HG03064 (cell line): ENCODE measurements around the gene ADAM23.
A peak's percentile ranks its signal among the peaks of the same experiment; 100 is the strongest.
"Not testable (repeated sequence)": the region's sequence is repeated elsewhere in the genome, so short reads cannot be mapped to it uniquely, and the experiment has no call there.

Experiments
- ATAC-seq: cut with Tn5 transposase; IDR thresholded peaks from one replicate; pipeline ENCODE4 v1.9.1; 2021; ENCODE audit warnings: low read depth; ENCODE audit not compliant: unreplicated experiment

Gene ADAM23, protein sequence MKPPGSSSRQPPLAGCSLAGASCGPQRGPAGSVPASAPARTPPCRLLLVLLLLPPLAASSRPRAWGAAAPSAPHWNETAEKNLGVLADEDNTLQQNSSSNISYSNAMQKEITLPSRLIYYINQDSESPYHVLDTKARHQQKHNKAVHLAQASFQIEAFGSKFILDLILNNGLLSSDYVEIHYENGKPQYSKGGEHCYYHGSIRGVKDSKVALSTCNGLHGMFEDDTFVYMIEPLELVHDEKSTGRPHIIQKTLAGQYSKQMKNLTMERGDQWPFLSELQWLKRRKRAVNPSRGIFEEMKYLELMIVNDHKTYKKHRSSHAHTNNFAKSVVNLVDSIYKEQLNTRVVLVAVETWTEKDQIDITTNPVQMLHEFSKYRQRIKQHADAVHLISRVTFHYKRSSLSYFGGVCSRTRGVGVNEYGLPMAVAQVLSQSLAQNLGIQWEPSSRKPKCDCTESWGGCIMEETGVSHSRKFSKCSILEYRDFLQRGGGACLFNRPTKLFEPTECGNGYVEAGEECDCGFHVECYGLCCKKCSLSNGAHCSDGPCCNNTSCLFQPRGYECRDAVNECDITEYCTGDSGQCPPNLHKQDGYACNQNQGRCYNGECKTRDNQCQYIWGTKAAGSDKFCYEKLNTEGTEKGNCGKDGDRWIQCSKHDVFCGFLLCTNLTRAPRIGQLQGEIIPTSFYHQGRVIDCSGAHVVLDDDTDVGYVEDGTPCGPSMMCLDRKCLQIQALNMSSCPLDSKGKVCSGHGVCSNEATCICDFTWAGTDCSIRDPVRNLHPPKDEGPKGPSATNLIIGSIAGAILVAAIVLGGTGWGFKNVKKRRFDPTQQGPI

GRCh38 chr2:206442833-206443734, at the start of gene ADAM23:
TSS of gene ADAM23 (plus strand) at chr2:206443532. CDS start at chr2:206443867, 335 bp downstream.
- no peak for ATAC-seq

DNA sequence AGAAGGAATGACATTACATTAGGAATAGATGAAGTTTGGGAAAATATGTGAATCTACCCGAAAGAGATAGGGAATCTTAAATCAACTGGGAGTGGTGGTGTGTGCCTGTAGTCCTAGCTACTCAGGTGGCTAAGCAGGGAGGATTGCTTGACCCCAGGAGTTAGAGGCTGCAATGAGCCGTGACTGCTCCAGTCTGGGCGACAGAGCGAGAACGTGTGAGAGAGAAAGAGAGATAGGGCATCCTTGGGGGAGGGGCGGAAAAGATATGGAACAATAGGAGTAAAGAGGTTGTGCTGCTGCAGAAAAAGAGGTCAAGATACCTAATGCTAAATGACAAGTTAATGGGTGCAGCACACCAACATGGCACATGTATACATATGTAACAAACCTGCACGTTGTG, 47.1 kb upstream of the ADAM23 start:
- ATAC-seq: no peak

DNA sequence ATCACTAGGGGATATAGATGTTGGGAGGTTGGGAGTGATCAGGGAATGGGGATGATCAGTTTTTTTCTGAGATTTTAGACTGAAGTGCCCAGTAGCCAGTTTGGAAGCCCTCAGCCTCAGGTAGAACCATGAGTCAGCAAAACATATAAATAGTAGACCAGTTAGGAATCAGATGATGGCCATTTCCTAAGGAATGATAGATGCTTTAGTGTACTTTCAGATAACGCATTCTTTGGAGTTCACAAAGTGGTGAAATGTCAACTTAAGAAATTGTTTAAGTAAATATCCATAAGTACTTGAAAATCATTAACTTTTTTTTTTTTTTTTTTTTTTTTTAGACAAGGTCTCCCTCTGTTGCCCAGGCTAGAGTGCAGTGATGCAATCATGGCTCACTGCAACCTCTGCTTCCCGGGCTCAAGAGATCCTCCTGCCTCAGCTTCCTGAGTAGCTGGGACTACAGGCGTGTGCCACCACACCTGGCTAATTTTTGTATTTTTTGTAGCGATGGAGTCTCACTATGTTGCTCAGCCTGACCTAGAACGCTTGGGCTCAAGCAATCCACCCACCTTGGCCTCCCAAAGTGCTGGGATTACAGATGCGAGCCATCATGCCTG, 40.3 kb upstream of the ADAM23 start:
- not testable (repeated sequence) for ATAC-seq

DNA sequence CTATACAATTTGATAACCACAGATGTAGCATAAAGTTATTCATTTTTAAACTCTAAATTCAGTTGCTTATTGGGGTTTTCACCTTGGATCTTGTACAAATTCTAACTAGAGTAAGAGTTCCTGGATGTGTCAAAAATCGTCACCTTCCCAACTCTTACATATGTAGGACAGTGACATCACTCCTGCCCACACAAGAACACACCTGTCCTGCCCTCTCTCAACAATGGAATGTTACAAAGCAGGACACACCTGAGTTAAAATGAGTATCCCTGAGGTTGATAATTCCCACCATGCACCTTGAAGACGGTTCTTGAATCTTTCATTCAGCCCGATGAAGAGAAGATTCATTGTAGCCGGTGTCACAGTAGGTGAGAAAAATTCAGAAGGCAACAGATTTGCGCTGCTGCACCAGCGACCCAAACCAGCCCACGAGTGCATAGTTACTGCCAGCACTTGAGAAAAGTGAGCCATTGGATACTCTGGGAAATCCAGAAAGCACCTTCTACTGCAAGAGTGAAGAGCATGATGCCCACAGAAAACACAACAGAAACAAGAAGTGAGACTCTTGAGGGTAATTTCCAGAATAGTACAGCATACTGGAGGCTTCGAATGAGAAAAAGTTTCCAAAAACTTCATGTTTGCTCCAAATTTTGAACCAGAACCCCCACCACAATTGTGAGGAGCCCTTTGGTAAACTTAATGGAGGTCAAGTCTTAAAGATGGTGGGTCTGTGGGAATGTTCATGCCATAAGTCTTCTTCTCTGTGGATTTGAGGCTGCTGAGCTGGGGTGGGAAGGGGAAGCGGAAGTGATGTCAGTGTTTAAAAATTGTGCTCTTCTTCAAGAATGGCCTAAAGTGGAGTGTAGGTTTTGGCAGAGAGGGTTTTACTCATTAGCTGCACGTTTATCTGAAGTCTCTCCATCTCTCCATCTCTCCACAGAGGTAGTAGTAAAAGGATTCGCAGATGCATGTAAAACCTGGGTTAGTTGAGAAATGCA, 34.7 kb upstream of the ADAM23 start:
- ATAC-seq: peak; percentile 71

- ATAC-seq: no peak
These were observed 32.6 kb upstream of the ADAM23 start for GRCh38 chr2:206410714-206411113.

DNA sequence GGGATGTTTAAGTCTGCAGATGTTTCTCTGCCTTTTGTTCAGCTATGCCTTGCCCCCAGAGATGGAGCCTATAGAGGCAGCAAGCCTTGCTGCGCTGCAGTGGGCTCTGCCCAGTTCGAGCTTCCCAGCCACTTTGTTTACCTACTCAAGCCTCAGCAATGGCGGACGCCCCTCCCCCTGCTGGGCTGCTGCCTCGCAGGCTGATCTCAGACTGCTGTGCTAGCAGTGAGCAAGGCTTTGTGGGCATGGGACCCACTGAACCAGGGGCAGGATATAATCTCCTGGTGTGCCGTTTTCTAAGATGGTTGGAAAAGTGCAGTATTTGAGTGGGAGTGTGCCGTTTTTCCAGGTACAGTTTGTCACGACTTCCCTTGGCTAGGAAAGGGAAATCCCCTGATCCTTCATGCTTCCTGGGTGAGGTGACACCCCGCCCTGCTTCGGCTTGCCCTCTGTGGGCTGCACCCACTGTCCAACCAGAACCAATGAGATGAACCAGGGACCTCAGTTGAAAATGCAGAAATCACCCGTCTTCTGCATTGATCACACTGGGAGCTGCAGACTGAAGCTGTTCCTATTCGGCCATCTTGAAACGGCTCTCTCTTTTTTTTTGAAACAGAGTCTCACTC, 27.6 kb upstream of the ADAM23 start:
- ATAC-seq: no peak

- no peak for ATAC-seq
These were observed 24.4 kb upstream of the ADAM23 start for GRCh38 chr2:206418968-206419367.

GRCh38 chr2:206420721-206421120, 22.6 kb upstream of the ADAM23 start:
- no peak for ATAC-seq

GRCh38 chr2:206422493-206422892, 20.8 kb upstream of the ADAM23 start:
- no peak for ATAC-seq

DNA sequence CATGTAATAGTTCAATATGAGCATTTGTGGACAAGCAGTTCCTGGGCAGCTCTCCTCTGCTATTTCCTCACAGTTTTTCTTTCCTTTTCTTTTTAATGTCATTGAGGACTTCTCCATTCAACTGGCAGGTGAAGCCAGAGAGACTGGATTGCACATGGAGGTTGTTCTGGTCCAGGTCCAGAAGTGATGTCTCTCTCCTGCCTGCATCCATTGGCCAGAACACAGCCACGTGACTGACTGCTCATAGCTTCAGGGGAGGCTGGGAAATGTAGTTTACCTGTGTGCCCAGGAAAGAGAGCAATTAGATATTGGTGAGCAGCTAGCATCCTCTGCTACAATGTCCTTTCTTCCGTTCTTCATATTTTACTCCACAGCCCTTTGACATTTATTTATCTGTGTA, 20.2 kb upstream of the ADAM23 start:
- no peak for ATAC-seq

DNA sequence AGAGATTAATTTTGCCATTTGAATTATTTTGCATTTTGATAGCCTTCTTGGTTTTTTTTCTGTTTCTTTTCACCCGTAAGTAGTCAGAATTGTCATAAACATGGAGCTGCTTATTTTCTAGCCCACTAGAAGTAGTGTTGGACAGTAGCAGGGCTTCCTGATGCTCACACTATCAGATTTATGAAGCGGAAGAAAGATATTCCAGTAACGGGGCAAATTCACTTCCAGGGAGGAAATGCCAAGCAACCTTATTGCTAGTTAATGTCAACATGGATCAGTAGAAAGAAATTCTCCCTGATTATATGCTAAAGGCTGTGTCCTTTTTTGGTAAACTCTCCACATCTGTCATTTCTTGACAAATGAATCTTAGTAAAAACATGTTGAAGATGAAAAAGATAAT, 19.2 kb upstream of the ADAM23 start:
- no peak for ATAC-seq

GRCh38 chr2:206428783-206429182, 14.5 kb upstream of the ADAM23 start:
- no peak for ATAC-seq

- ATAC-seq: no peak
These were observed 12.9 kb upstream of the ADAM23 start for GRCh38 chr2:206430452-206430851.

GRCh38 chr2:206431439-206431838, 11.9 kb upstream of the ADAM23 start:
- no peak for ATAC-seq

- no peak for ATAC-seq
These were observed 10.9 kb upstream of the ADAM23 start for GRCh38 chr2:206432193-206433082.

DNA sequence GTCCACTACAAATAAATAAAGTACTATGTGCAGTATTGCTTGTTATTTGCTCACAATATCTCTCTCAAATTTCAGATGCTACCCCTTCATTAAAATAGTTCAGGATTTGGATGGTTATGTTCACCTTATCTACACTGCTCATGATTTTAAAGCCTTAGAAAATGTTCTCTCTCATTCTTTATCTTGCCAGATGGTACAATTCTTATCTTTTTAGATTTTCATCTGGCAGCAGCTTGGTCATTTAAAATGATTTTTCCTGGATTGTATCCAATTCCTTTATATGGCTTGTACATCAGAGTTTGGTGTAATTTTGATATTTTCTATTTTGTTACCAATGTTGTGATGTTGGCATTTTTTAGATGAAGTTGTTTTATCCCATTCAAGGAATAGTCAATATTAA, 10.1 kb upstream of the ADAM23 start:
- no peak for ATAC-seq

DNA sequence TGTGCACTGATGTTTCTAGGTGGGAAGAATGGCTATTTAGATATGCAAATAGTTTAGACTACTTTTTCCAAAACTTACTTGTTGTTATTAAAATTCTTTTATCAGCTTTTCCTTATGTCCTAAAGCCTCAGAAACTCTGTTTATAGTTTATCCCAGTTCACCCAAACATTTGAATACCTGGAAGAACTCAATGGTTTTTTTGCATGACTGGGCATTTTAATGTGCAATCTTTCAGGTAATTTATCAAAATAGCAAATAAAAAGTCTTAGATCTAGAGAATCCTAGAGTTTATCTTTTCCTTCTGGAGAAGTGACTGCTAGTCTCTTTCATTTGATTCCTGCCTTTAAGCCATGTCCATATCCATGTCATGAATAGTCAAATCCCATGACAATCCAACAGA, 9.6 kb upstream of the ADAM23 start:
- ATAC-seq: no peak

GRCh38 chr2:206435742-206436141, 7.6 kb upstream of the ADAM23 start:
- ATAC-seq: no peak
